GM23248 (cell line): ENCODE results near the gene ATP7A. TPM values are rescaled to one million over a fixed set of nuclear protein-coding genes. Genes with fewer than 3 reads are reported as not detected.

Experiments used
- DNase-seq: peaks from one replicate; pipeline ENCODE4 v3.0.0-alpha.2; 2015
- H2AFZ ChIP-seq: fragments of 200-600 bp; sonication (generic); 2 replicates; pipeline ENCODE4 v1.6.1; 2016; ENCODE audit warnings: antibody characterized with exemption
- H3F3A ChIP-seq: fragments of 200-600 bp; sonication (generic); 2 replicates; pipeline ENCODE4 v1.6.1; 2016; ENCODE audit warnings: mild to moderate bottlenecking, antibody characterized with exemption, mixed run types; ENCODE audit not compliant: insufficient read depth
- H3K27ac ChIP-seq: fragments of 200-600 bp; sonication (generic); 2 replicates; pipeline ENCODE4 v1.5.1; 2016; ENCODE audit warnings: mild to moderate bottlenecking
- H3K27me3 ChIP-seq: fragments of 200-600 bp; sonication (generic); replicated peaks from 2 replicates; pipeline ENCODE4 v1.6.1; 2016; ENCODE audit warnings: mild to moderate bottlenecking; ENCODE audit not compliant: insufficient read depth
- H3K36me3 ChIP-seq: fragments of 200-600 bp; sonication (generic); 2 replicates; pipeline ENCODE4 v1.6.1; 2016; ENCODE audit warnings: low read depth, mild to moderate bottlenecking
- H3K4me1 ChIP-seq: fragments of 200-600 bp; sonication (generic); 2 replicates; pipeline ENCODE4 v1.6.1; 2016; ENCODE audit warnings: mild to moderate bottlenecking; ENCODE audit not compliant: insufficient read depth
- H3K4me2 ChIP-seq: fragments of 200-600 bp; sonication (generic); one replicate; pipeline ENCODE4 v1.6.1; 2016; ENCODE audit warnings: mild to moderate bottlenecking; ENCODE audit not compliant: unreplicated experiment
- H3K4me3 ChIP-seq: fragments of 200-600 bp; sonication (generic); 2 replicates; pipeline ENCODE4 v1.5.1; 2016; ENCODE audit warnings: mild to moderate bottlenecking
- H3K79me2 ChIP-seq: fragments of 200-600 bp; sonication (generic); 2 replicates; pipeline ENCODE4 v1.6.1; 2016; ENCODE audit warnings: mild to moderate bottlenecking; ENCODE audit not compliant: insufficient read depth
- H3K9ac ChIP-seq: fragments of 200-600 bp; sonication (generic); 2 replicates; pipeline ENCODE4 v1.6.1; 2016; ENCODE audit warnings: mild to moderate bottlenecking
- H3K9me2 ChIP-seq: fragments of 200-600 bp; sonication (generic); 2 replicates; pipeline ENCODE4 v1.6.1; 2016; ENCODE audit warnings: mixed run types, mild to moderate bottlenecking, moderate library complexity; ENCODE audit not compliant: insufficient read depth
- H3K9me3 ChIP-seq: fragments of 200-600 bp; sonication (generic); one replicate; pipeline ENCODE4 v1.6.1; 2017; ENCODE audit warnings: low read depth
- H4K20me1 ChIP-seq: fragments of 200-600 bp; sonication (generic); 2 replicates; pipeline ENCODE4 v1.6.0; 2016; ENCODE audit not compliant: insufficient read depth
- EZH2 ChIP-seq: fragments of 200-600 bp; sonication (generic); IDR thresholded peaks from 2 replicates; pipeline ENCODE4 v1.6.1; 2018; ENCODE audit warnings: antibody characterized with exemption, mild to moderate bottlenecking; ENCODE audit not compliant: insufficient read depth, poor library complexity, severe bottlenecking
- EZH2phosphoT487 ChIP-seq: fragments of 200-600 bp; sonication (generic); IDR thresholded peaks from 2 replicates; pipeline ENCODE4 v1.6.1; 2018; ENCODE audit warnings: antibody characterized with exemption, moderate library complexity, mild to moderate bottlenecking, low read depth; ENCODE audit not compliant: insufficient read depth
- WGBS, 2 experiments: methylation state at CpG; one replicate each; pipeline ENCODE4 v1.1.6; 2015 to 2017; ENCODE audit warnings: low lambda C conversion rate in 2 of 2, low coverage in 1 of 2; ENCODE audit errors: missing lambda C conversion rate in 2 of 2; 5-methylcytosine and 5-hydroxymethylcytosine counted together
- in situ Hi-C: fragments of 300-500 bp; cut with MboI; formaldehyde crosslinking; loops from 2 replicates; pipeline ENCODE4 v1.15.0; 2020
- polyA plus RNA-seq: library from polyadenylated mRNA; unstranded; fragments of >200 nt; fragmentation: Nextera tagmentation; extraction: Ambion mirVana; gene quantifications from 2 replicates; pipeline ENCODE4 v1.2.1, GENCODE V29; 2016
- total RNA-seq: library from RNA; depleted of rRNA; stranded (reverse); fragments of >200 nt; shearing (Covaris generic); gene quantifications from 2 replicates; pipeline ENCODE4 v1.2.3, GENCODE V29; 2014

Gene ATP7A
- total and polyA plus RNA-seq, 2 experiments from 2014 or later, result 4.1 to 6.6 TPM

GRCh38 chrX:77946571-77946970 lies 36.1 kb downstream of the ATP7A start:
- Histone ChIP-seq H3K36me3 (no peaks in the 10 kb centered on the region), H4K20me1 (no peaks in the 10 kb centered on the region), H3F3A (no peaks in the 10 kb centered on the region), H3K4me3 (no peak overlapping the region), H3K27me3 (no peaks in the 10 kb centered on the region), H3K9me3 (no peaks in the 10 kb centered on the region), H2AFZ (no peak overlapping the region), H3K79me2 (no peaks in the 10 kb centered on the region), H3K9me2 (no peaks in the 10 kb centered on the region), H3K9ac (no peak overlapping the region), H3K4me1 (no peaks in the 10 kb centered on the region), H3K27ac (no peak overlapping the region), H3K4me2 (no peak overlapping the region)
- 97 to 98% methylated on average over 2 of the region's 2 CpGs for WGBS, 2 experiments
- in situ Hi-C loops, result no loop called here
- no peak for DNase-seq
- TF ChIP-seq EZH2phosphoT487 (no peak), EZH2 (no peak)

GRCh38 chrX:77949840-77950239 lies 39.3 kb downstream of the ATP7A start:
- in situ Hi-C loops, result no loop called here
- Histone ChIP-seq H3K27ac (no peak overlapping the region), H3K79me2 (no peaks in the 10 kb centered on the region)

GRCh38 chrX:77952173-77952572 lies 41.7 kb downstream of the ATP7A start:
- in situ Hi-C loops, result no loop called here
- no peaks in the 10 kb centered on the region for H3K36me3 ChIP-seq
- peak; percentile 2 for DNase-seq
- no peak overlapping the region for H2AFZ ChIP-seq
- H3K27me3 ChIP-seq, result no peaks in the 10 kb centered on the region
- no peaks in the 10 kb centered on the region for H3K9me2 ChIP-seq
- H3K4me2 ChIP-seq, result no peak overlapping the region
- H3K4me1 ChIP-seq, result no peaks in the 10 kb centered on the region
- no peaks in the 10 kb centered on the region for H3K79me2 ChIP-seq
- H4K20me1 ChIP-seq, result peaks cover 4% of the 10 kb centered on the region; the same call in 1 of the 2 replicates
- 20 to 43% methylated on average over 1 of the region's 1 CpG for WGBS, 2 experiments
- no peak overlapping the region for H3K4me3 ChIP-seq
- H3K27ac ChIP-seq, result no peak overlapping the region
- no peak for TF ChIP-seq EZH2
- no peak for TF ChIP-seq EZH2phosphoT487
- H3K9ac ChIP-seq, result no peak overlapping the region
- H3F3A ChIP-seq, result no peaks in the 10 kb centered on the region
- no peaks in the 10 kb centered on the region for H3K9me3 ChIP-seq

More at GRCh38 chrX:77949840-77950239, 39.3 kb downstream of the ATP7A start:
- no peaks in the 10 kb centered on the region for H3F3A ChIP-seq
- WGBS, 2 experiments, result 32 to 41% methylated on average over 2 of the region's 2 CpGs
- no peaks in the 10 kb centered on the region for H3K36me3 ChIP-seq
- H4K20me1 ChIP-seq, result peaks cover 4% of the 10 kb centered on the region; the same call in 1 of the 2 replicates
- no peaks in the 10 kb centered on the region for H3K27me3 ChIP-seq
- no peak overlapping the region for H2AFZ ChIP-seq
- no peaks in the 10 kb centered on the region for H3K9me2 ChIP-seq
- H3K9me3 ChIP-seq, result no peaks in the 10 kb centered on the region
- H3K4me1 ChIP-seq, result no peaks in the 10 kb centered on the region
- TF ChIP-seq EZH2, result no peak
- no peak for TF ChIP-seq EZH2phosphoT487
- H3K4me3 ChIP-seq, result no peak overlapping the region
- H3K9ac ChIP-seq, result no peak overlapping the region
- H3K4me2 ChIP-seq, result no peak overlapping the region
- no peak for DNase-seq

DNA sequence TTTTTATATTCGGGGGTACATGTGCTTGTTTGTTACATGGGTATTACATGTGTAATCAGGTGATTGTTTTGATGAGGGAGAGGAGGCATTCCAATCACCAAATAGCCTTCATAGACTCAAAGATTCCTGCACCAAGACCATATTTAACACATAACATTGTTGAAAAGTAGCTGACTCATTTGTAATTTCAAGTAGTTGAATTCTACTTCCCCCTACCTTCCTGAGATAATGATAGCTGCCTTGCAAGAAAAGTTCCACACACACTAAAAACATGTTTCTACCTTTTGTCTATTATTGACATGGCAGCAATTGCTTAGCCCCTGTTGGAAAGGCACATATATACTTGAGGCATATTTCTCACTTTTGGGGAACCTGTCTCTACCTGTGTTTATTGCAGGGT lies 42.8 kb downstream of the ATP7A start:
- in situ Hi-C loops, result no loop called here

GRCh38 chrX:77953708-77954107 lies 43.2 kb downstream of the ATP7A start:
- H2AFZ ChIP-seq, result no peak overlapping the region
- no peak overlapping the region for H3K9ac ChIP-seq
- TF ChIP-seq EZH2 (no peak), EZH2phosphoT487 (no peak)
- no peaks in the 10 kb centered on the region for H3K4me1 ChIP-seq
- no peaks in the 10 kb centered on the region for H3K36me3 ChIP-seq
- H3K4me2 ChIP-seq, result no peak overlapping the region
- H3K4me3 ChIP-seq, result no peak overlapping the region
- H3K9me3 ChIP-seq, result no peaks in the 10 kb centered on the region
- H4K20me1 ChIP-seq, result peaks cover 4% of the 10 kb centered on the region; the same call in 1 of the 2 replicates
- no peak overlapping the region for H3K27ac ChIP-seq
- DNase-seq, result peak; percentile 32
- H3K79me2 ChIP-seq, result no peaks in the 10 kb centered on the region
- WGBS, 2 experiments, result 34 to 58% methylated on average over 1 of the region's 1 CpG
- H3K27me3 ChIP-seq, result no peaks in the 10 kb centered on the region
- in situ Hi-C loops, result no loop called here
- H3F3A ChIP-seq, result no peaks in the 10 kb centered on the region
- no peaks in the 10 kb centered on the region for H3K9me2 ChIP-seq

More for the DNA sequence above, 42.8 kb downstream of the ATP7A start:
- H3K4me3 ChIP-seq, result no peak overlapping the region
- H3K79me2 ChIP-seq, result no peaks in the 10 kb centered on the region
- no peak for TF ChIP-seq EZH2phosphoT487
- no peak for TF ChIP-seq EZH2
- no peaks in the 10 kb centered on the region for H3K4me1 ChIP-seq
- WGBS, 2 experiments, result 14 to 17% methylated on average over 1 of the region's 1 CpG
- no peaks in the 10 kb centered on the region for H3K9me2 ChIP-seq
- no peaks in the 10 kb centered on the region for H3F3A ChIP-seq
- H2AFZ ChIP-seq, result no peak overlapping the region
- H3K36me3 ChIP-seq, result no peaks in the 10 kb centered on the region
- H3K9ac ChIP-seq, result no peak overlapping the region
- H3K9me3 ChIP-seq, result no peaks in the 10 kb centered on the region
- H3K27ac ChIP-seq, result no peak overlapping the region
- no peaks in the 10 kb centered on the region for H3K27me3 ChIP-seq
- H4K20me1 ChIP-seq, result peaks cover 4% of the 10 kb centered on the region; the same call in 1 of the 2 replicates
- no peak overlapping the region for H3K4me2 ChIP-seq
- DNase-seq, result no peak
